HG03457 (cell line): Measurements from ENCODE around the gene KRTAP10-1.

Source experiments
- ATAC-seq: cut with Tn5 transposase; IDR thresholded peaks from one replicate; pipeline ENCODE4 v1.9.1; 2021; ENCODE audit warnings: moderate number of reproducible peaks; ENCODE audit not compliant: unreplicated experiment

KRTAP10-1 gene

DNA sequence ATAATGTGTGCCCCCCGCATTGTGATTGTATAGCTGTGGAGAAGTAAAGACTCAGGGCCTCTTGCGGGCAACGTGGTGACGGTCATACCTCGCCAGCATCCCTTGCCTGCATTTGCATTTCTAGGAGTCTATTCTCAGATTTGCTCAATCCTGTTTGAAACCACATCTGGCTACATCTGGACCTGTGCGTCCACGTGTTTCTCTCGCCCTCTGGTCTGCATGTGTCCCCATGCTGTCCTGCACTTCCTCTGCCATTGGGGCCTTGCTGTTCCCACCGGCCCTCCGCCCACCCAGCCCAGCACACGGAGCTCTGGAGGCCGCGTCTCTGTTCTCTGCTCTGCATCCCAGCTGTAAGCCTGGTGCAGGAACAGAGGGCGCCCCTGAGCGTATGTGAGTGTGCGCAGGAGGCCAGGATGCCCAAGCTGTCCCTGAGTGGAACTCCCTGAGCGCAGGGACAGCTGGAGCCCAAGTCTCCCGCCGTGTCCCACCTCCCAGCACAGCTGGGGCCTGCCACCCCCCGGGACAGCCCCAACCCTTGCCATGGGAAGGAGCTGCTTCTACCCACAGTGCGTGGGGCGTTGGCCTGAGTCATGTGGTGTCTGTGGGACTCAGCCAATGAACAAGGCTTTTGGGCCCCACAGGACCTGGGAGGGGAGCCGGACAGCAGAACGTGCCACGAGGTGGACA lies 9.7 kb upstream of the KRTAP10-1 start:
- ATAC-seq = no peak

GRCh38 chr21:44548922-44549321 lies 8.9 kb upstream of the KRTAP10-1 start:
- ATAC-seq = no peak

DNA sequence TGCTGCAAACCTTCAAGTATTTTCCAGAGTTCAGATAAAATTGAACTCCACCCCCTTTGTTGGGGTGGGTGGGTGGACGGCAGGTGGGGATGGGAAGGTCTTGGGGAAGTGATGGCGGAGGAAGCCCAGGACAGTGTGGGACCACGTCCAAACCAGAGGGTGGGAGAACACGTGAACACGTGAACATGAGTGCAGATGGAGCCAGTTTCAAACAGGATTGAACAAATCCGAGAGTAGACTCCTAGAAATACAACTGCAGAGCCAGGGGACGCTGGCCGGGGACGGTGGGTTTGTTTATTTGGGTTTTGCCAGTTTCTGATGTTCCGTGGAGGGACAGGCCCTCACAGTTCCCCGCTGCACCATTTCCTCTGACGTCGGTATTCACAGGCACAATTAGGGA lies 8.4 kb upstream of the KRTAP10-1 start:
- ATAC-seq = no peak

- no peak for ATAC-seq
Observed at GRCh38 chr21:44547656-44548331, 7.8 kb upstream of the KRTAP10-1 start.

DNA sequence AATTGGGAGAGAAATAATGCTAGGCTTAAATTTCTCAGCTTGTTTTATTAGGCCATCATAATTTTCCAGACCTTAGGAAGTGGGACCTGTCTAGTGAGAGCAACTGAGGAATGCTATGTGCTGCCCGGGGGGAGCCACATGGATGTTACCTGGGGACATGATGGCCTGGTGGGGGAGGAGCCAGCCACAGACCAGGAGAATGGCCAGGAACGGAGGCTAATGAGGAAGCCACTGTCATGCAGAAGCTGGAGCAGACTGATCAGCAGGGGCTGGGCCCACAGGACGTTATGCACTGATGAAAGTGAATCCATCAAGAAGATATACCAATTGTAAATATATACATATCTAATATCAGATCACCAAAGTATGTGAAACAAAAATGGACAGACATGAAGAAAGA lies 4.6 kb upstream of the KRTAP10-1 start:
- ATAC-seq = no peak

DNA sequence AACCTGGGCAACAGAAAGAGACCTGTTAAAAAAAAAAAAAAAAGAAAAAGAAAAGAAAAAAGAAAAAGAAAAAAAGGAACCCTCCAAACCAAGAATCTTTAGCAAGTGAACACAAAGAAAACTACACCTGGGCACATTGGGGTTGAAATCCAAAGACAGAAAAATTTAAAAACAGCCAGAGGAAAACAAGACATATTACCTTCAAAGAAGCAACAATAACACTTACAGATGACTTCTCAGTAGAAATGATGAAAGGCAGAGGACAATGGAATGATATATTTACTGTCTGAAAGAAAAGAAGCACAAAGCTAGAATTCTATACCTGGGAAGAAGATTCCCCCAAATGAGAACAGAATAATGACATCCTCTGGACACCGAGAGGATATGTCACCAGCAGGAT lies 2.7 kb upstream of the KRTAP10-1 start:
- ATAC-seq = no peak

DNA sequence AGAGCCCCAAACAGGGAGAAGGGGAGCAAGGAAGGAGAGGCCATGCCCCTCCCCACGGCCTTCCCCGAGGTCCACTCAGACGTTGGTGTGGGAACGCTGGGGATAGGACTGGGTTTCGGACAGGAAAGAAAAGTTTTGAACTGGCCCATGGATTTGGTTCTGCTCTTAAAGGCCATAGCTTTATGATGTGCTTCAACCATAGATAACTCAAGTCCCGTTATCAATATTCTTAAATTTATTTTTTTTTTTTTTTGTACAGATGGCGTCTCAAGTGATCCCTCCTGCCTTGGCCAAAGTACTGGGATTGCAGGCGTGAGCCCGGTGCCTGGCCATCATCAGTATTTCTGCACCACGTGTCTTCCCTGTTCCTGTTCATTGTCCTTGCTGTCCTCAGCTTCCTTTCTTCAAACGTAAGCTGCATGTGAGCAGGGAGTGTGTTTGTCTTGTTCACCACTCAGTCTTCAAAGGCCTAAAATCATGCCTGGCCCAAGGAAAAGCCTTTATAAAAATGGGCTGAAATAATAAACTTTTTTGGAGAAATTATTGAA lies 820 bp upstream of the KRTAP10-1 start:
- no peak for ATAC-seq

GRCh38 chr21:44539046-44539445 lies 949 bp downstream of the KRTAP10-1 start:
- no peak for ATAC-seq

DNA sequence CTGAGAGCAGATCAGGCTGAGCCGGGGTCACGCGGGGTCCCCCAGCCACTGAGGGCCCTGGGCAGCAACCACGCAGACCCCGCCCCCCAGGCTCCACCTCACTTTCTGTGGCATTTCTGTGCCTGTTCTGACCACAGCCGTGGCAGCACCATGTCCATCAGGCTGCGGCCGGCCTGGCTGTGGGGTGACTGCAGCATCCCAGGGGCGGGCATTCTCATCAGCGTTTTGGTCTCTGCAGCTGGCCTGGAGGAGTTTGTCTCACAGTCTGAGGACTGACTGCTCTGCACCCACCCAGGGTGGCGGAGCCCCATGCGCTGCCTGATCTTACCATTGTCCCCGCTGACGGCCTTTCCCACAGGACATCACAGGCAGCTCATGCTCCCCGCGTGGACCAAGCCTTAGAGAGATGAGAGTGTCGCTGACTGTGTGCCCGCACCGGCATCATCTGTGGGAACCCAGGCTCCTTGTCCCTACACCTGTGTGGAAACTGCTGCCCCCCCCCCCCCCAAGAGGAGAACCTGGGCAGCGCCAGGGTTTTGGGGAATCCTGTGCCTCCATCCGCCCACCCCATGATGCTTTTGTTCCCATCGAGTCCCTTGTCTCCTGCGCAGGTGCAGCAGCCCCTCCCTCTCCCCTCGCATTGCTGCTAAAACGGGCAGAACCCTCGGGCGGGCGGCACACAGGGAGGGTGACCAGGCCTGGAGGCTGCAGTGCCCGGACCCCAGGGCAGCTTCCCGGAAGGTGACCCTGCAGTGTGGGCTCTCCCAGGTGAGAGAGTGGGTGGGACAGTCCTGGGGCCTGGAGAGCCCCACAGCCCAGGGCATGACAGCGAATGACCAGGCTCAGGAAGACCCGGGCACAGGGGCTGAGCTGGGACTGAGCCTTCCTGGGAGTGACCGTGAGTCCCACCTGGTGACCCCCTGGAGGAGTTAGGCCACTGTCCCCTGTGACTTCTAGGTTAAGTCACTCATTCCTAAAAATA lies 1.8 kb downstream of the KRTAP10-1 start:
- no peak for ATAC-seq

DNA sequence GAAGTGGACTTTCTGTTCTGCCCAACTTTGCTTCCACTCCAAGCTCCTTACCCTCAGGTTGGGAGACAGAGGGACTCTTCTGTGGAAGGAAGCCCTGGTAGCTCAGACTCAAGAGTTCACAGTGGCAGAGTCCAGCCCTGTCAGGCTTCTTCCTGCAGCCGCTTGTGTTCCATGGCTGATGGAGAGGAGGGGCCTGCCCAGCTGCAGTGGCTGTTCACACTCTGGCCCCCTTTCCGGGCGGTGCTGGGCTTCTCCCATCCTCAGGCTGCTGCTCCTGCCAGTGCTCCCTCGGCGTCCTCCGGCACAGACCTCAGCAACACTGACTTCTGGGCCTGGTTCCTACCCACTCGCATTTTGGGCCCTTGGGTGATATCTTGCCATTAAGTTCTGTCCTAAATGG lies 4.0 kb downstream of the KRTAP10-1 start:
- ATAC-seq = no peak

DNA sequence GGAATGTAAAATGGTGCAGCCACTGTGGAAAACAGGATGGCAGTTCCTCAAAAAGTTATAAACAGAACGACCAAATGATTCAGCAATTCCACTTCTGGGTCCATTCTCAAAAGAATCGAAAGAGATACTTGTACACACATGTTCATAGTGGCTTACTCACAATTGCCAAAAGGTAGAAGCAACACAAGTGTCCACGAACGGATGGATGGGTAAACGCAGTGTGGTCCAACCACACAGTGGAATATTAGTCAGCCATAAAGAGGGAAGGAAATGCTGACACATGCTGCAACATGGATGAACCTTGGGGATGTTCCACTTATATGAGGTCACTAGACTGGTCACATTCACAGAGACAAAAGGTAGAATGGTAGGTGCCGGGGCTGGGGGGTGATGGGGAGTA lies 5.3 kb downstream of the KRTAP10-1 start:
- ATAC-seq = no peak

- ATAC-seq = no peak
Observed at GRCh38 chr21:44533891-44534627, 5.9 kb downstream of the KRTAP10-1 start.

- no peak for ATAC-seq
Observed at GRCh38 chr21:44533121-44533890, 6.7 kb downstream of the KRTAP10-1 start.

DNA sequence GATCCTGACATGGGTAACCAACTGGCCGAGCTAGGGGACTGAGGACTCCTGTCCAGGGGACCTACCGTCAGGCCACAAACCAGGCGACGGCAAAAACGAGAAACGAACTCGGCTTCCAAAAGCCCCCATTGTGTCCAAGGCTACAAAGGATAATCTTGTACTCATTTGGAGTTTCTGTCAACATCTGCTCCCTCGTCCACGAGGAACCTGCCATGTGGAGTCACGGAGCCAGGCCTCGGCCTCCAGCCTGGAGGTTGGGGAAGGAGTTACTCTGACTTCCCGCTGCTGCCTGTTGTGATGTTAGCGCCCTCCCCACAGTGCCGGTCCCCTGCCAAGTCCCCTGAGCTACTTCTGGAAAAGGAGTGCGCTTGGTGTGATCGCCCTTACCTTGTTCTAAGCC lies 7.3 kb downstream of the KRTAP10-1 start:
- no peak for ATAC-seq

DNA sequence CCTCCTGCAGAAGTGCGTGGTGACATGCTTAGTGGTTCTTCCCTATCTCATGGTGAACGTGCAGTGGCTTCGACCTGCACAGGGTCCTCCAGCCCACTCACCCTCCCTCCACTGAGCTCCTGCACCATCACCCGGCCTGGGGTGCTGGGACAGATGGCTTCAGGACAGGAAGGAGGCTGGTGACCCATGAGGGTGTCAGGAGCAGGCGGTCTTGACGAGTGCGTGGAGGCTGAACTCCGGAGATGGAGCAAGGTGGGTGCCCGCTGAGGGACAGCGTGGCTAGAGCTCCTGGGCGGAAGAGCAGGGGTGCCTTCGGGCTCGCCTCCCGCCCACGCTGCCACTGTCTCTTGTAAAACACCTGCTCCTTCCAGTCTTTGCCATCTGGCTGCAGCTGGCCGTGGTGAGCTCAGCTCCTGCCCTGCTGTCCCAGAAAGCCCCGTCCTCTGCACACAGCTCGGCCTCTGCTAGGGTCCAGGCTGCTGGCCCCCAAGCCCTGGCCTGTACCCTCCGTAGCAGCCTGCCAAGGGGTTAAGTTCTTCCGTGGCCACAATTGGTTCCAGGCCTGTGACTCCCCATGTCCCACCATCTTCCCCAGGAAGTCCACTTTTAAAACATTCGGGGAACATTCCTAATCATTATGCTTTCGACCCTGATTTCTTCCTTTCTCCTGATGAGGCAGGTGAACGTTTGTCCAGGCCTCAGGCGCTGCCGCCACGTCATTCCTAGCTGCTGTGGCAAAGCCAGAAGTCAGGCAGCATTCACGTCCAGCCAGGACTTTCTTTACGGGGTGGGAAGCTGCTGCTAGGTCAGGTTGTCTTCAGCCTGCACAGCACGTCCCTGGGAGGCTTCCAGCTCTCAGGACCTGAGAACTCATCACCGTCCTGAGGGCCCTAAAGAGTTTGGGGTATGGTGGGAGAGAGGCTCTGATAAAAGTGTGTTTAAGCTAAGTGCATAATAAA lies 8.1 kb downstream of the KRTAP10-1 start:
- no peak for ATAC-seq

DNA sequence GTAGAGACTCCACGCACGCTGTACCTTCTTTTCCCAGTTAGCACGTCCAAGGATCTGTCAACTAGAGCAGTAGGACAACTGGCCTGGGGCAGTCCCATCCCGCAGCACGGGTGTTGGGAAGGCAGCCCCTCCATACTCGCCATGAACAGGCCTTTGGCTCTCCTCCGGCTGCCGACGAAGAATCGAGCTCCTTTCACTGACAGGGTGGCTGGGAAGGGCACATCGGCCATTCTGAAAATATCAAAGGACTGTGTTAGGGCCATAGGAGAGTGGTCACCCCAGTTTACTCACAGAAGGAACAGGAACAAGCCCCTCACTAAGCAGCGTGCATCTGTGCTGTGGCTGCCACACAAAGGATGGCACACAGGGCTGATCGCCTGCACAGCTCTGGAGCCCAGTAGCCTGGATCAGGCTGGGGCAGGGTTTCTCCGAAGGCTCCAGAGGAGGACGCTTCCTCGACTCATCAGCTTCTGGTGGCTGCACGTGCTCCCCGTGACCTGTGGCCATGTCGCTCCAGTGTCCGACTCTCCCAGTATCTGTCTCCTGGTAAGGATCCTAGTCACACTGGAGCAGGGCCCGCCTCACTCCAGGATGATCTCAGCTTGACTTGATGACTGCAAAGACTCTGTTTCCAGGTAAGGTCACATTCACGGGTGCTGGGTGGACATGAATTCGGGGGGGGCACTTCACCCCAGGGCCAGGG lies 8.9 kb downstream of the KRTAP10-1 start:
- ATAC-seq = no peak

DNA sequence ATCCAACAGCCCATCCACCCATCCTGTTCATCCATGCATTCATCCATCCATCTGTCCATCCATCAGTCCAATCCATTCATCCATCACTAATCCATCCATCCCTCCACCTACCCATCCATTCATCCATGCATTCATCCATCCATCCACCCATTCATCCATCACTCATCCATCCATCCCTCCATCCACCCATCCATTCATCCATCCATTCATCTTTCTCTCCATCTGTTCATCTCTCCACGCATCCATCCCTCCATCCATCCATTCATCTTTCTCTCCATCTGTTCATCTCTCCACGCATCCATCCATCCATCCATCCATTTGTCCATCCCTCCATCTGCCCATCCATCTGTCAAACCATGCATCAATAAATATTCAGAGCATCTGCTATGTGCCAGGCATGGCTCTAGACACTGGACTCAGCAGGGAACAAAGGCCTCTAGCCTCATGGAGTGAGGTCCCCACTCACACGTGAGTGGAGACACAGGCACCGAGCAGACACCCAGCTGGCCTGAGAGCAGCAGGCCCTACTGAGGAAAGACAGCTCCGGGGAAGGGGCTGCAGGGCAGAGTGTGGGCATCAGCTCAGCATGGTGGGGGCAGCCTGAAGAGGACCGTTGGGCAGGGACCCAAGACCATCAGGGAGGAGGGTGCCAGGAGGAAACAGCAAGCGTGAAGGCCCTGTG lies 9.6 kb downstream of the KRTAP10-1 start:
- no peak for ATAC-seq
